GM19438 (cell line): Measurements from ENCODE around the gene MITF.

Experiments used
- ATAC-seq: cut with Tn5 transposase; IDR thresholded peaks from one replicate; pipeline ENCODE4 v1.9.1; 2021; ENCODE audit warnings: low read depth; ENCODE audit not compliant: unreplicated experiment

MITF gene

DNA sequence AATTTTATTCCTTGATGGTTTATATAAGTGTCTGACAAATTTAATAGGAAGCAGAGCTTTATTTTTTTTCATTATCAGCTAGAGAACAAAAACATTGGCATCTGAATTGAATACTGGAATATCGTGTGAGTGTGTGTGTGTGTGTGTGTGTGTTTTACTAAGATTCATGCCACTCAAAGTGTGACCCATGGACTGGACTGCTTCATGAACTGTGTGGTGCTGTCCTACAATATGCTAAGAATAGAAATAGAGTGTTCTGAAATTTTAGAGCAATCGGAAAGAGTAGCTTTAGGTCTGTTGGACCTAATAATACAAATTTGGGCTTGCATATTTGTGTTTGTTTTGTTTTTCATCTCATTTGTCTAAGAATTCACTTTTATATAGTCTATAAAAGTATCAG, 89.6 kb downstream of the MITF start:
- no peak for ATAC-seq

DNA sequence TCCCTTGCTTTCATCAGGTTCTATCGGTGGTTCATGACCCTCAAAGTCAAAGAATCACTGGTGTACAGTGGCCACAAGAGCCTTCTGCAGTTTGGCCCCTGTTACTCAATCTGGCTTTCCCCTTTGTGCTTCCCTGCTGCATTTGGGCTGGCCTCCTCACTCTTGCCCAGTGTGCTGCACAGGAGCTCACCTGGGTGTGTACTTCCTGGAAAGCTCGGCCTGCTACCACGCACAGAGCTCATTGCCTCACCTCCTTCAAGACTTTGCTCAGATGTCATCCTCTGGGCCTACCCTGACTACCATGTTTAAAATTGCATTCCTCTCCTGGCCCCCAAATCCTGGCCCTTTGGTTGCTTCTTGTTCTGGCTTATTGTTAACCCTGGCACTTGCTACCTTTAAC, 90.9 kb downstream of the MITF start:
- no peak for ATAC-seq

DNA sequence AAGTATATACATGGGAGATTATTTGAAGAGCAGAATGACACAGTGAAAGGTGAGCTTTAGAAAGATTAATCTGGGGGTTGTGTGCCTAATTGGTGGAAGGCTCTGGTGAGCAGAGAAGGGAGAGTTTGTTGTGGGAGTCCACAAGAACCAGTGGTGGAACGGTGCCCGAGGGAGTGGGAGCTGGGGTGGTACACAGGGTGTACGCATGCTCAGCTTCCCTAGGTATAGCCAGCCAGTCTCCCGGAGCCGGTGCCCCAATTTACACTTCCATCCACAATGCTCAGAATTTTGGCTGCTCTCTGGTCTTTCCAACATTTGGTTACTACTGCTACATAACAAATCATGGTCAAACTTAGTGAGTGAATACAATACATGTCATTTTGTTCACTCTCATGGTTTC, 92.5 kb downstream of the MITF start:
- no peak for ATAC-seq

DNA sequence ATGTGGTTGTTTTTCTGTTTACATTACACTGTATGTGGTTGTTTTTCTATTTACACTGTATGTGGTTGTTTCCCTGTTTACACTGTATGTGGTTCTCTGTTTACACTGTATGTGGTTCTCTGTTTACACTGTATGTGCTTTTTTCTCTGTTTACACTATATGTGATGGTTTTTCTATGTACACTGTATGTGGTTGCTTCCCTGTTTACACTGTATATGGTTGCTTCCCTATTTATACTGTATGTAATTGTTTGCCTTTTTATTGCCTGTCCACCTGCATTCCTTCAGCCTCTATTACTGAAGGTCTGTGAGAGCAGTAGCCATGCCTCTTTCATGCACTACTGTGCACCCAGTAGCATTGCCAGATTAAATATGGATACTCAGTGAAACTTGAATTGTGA, 94.3 kb downstream of the MITF start:
- ATAC-seq: no peak

DNA sequence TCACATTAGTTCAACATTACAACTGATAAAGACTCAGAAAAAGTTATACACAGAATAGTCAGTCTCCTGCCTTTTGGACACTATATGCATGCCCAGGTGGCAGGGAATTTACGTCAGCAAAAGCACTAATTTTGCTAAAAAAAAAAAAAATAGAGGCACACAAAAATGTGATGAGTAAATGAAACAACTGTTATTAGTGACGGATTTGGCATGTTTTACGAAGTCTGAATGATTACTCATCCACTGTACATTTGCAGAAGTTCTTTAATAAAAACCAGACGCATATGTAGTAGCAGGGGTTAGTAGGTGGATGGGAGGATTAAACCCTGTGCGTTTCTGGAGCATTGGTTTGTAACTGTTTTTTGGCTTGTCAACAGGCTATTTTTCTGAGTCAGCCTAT, 99.0 kb downstream of the MITF start:
- no peak for ATAC-seq

DNA sequence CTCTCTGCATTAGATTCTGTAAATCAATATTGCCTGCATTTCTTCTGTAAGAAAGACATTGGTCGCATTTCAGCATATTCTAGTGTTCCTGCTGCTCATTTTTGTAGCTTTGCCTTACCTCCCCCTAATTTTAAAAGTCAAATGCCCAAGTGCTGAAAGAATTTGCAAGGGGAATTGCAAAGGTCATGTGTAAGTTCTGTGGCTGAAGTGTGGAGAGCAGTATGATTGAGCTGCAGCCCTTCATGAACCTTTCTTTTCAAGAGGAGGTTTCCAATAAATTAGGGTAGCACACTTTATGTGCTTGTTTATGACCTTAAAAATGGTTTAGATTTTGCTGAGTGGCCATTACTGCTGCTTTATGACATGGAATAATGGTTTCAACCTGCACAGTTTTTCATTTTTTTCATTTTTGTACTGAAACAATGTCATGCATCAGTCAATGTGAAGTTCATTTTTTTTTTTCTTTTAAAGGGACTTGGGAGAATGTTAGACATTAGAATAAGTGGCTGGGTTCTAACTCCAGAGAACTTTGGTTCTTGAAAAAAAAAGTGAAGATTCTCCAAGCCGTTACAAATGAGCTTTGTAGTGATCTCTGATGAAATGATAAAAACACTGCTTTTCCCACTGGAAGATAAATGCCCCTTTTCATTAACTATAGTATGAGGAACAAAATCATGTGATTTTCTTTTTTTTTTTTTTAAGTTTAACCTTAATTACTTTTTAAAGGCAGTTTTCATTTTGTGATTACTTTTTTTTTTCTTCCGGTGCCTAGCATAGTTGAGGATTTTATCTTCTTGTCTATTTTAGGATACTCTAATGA, 99.6 kb downstream of the MITF start:
- no peak for ATAC-seq

DNA sequence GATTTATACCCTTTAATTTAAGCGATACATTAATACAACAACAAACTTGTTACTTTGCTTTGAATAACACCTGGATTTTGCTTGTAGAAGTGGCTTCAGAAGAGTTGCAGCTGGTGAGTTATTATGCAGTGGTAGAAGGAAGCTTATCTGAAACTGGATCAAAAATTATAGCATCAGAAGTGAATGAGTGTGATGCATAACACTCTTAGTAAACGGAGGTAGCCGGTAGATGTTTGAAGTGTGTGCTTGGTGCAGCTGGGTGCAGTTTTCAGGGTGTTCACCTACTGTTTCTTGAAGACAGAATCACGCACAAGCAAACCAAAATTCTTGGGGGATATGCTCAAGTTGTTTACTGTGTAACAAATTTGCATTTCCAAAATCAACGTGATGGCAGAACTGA, 103.1 kb downstream of the MITF start:
- ATAC-seq: no peak

DNA sequence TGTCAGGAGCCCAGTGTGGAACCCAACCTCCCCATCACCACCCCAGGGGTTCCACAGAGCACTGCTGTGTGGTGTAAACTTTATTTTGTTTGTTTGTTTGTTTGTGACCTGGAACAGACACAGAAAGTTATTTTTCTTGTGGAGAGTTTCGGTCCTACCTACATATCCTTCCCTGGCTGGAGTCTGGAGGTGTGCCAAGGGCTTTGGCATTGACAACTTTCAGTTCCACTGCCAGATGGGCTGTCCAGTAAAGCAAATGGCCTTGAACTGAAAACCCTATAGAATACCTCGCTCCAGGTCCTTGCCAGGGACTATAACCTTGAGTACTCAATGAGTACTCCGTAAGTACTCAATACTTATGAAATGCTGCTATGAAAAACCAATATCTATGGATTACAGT, 103.5 kb downstream of the MITF start:
- ATAC-seq: no peak

DNA sequence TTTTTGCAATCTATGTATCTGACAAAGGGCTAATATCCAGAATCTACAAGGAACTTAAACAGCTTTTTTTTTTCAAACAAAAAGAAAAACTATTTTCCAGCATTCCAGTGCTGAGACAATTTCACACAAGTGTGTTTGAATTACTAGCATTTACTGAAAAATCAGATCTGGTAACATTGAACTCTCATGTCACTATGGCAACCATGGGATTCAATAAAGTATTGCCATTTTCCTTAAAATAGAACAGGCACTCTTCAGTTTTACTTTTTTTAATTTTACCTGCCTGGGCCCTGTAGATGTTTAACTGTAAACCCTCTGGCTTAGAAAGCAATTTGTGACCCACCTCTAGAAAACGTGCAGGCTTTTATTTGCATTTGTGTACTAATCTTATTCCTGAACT, 105.4 kb downstream of the MITF start:
- ATAC-seq: no peak

DNA sequence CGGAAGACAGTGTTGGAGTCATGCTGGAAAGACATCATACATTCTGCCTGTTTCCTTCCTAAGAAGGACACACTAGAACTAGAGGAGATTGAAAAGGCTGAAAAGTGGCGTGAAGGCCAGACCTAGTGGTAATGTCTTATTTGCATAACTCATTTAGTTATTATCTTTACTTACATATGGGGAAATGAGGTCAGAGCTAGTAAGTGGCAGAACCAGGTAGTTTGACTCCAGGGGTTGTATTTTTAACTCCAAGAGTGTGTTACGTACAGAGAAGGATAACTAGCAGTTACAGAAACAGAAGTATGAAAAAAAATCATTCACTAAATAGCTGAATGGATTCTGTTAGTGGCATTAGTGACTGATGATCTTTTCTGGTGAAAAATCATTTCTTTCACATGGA, 108.0 kb downstream of the MITF start:
- ATAC-seq: no peak

DNA sequence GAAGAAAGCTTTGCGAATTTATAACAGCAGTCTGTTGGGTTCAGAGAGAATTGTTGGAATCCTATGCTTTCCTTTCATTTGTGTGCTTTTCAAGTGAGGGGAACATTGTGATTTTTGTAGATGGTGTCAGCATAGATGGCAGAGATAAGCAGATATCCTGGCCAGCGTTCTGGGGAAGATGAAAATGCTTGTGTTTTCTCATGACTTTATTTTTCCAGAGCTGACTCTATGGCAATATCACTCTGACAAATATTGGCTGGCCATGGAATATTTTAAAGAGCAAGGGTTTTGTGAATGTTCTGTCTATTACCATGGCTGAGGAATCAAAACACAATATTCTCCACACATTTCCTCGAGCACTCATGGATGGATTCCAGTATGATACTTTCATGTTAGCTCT, 108.8 kb downstream of the MITF start:
- no peak for ATAC-seq

DNA sequence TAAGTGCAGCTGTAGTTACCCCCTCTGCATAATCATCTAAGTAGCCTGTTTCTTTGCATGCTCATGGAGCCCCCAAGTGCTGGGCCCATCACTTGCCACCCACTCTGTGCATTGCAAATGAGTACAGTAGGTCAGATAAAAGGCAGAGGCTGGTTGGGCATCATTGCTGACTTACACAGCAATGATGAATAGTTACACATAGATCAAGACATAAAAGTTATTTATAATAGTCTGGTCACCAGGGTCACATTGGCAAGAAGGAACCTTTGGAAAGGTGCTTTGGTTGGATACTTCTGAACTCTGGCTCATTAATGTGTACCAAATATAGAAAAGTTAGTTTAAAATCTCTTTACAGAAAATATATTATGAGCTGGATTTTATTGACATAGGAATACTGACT, 111.6 kb downstream of the MITF start:
- no peak for ATAC-seq

DNA sequence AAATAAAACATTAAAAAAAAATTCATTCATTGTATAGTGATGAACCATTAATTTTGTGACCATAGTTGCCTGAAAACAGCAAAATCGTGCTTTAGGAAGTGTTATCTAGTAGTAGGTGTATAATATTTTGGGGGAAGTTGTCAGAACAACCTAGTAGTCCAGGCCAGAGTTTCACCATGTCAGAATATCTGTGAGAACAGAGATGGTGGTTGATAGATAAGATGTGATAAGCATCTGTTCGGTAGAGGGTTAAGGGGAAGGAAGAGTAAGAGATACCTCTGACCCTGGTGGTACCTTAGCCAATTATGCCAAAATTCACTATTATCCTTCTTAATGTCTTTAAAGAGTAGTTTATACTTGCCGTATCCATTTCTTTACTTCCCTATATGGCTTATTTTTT, 113.8 kb downstream of the MITF start:
- ATAC-seq: no peak

DNA sequence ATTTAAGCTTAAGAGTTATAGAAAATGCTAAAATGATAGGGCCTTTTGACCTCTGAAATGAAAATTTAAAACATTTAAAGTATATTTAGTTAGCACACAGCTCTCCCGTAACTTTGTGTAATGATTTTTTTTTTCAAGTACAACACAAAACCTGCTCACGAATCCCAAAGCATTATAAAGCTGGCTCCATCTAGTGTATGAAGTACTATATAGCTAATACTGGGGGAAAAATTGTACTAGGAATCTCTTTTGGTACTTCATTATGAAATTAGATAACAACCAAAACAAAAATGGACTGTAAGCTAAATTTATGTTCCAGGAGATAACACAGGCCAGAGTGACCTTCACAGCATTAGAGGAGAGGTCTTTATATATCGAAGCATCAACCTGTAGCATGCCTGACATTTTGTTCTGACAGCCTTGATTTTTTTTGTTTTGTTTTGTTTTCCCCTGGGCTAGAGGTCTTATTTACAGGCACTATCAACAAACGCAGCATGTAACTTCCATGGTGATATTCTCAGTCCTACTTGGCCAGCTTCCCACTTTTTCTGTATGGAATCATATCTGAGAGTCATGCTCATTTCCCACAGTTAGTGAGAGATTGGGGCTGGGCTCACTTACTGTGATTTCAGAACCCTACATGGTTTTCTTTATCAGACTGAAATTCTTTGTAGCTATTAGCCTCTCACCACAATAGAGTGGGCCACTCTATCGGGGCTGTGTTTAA, 116.3 kb downstream of the MITF start:
- ATAC-seq: no peak

DNA sequence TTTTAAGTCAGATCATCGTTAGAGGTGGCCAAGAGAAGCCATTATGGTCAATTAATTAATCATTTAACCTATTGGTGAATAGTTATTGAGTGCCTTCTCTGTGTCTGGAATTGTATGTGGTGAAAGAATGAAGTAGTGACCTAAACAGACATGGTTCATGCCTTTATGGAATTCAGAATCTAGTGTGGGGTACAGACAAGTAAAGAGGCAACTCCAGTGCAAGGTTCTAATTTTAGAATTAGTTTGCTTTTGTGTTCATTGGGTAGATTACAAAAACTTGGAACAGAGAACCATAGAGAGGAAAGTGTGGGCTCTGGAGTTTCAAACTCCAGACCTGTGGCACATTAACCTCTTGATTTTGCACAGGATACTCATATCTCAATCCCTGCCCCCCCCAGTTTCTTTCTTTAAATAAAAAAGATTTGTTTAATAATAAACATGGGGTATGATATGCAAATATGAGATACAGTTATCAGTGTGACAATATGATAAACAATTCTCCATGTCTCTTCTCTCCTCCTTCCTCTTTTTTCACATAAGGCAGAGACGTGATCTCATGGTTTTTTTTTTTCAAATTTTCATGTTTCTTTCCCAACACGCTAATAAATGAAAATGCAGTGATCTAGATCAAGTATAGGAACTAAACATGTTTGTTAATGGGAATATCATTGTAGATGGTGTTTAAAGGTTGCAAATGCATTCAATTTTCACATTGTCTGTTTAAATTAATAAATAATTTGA, 117.9 kb downstream of the MITF start:
- ATAC-seq: no peak

DNA sequence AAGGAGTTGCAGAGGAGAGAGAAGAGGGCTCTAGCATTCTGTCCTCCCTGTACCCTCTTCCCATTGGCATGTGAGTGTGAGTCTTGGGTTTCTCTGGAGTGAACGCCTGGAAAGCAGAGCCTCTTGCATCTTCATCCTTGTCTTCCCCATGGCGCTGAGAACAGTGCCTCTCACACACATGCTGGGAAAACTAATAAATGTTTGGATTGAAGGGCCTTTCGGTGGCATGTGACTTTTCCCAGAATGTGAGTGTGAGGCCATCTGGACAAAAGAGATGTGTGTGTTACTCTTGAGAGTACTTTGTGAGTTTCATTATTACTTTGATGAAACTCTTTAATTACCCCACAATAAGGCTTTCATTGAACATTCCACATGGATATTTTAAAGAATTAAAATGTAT, 122.3 kb downstream of the MITF start:
- ATAC-seq: no peak

DNA sequence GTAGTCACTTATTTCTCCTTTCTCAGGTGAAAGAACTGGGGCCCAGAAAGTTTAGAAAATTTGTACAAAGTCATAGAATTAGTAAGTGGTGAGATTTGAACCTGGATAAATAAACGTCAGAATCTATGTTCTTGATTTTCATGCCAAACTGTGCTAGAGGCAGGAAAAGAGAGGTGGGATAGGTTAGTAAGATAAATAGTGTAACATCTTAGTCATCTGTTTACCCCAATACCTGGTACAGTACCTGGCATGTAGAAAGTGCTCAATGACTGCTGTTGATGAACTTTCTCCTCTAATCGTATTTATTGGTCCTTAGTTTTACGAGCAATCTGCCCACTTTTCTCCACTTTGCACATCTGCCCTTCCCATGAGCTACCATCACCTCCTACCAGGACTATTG, 124.9 kb downstream of the MITF start:
- no peak for ATAC-seq

DNA sequence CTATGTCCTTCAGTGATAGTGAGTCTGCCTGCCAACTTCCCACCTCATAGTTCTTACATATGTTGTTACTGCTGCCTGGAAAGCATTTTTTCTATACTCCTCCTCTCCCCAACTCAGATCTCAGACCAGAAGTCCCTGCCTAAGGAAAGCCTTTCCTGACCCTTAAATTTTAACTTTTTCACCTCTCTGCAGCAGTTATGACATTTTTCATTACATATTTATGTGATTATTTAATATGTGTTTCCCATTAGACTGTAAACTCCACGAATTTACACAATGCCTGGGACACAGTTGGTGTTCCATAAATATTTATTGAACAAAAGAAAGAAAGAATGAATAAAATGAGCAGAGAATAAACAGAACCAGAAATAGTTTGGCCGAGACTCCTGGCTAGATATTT, 125.5 kb downstream of the MITF start:
- ATAC-seq: no peak

DNA sequence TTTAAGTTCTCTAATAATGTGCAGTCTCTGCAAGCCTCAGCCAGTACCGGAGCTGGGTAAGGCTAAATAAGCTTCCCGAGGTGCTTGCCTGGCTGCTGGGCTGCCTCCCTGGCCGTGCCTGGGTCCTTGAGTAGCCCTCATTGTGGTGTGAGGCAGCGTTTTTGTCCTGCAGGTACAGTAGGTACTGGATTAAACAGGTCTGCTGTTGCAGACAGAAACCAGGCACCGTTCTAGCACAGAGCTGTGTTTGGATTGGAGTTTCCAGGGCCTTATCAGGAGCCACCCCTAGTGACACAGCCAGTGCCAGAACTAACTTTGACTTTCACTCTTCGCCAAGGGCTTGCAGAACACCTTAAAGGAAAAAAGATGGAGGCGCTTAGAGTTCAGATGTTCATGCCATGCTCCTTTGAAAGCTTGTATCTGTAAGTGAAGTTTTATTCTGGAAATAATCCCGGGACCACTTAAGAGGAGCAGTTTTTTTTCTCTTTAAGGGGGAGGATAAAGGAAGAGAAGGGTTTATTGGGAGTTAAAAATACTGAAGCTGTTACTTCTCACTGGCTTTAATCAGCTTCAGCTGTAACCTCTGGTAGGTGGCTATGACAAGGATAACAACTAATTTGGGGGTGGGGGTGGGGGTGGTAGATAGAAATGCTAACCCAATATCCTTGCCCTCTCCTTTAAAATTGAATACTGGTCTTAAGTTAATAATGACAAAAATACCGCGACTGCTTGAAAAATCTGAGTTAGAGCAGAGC, 126.8 kb downstream of the MITF start:
- ATAC-seq: no peak

DNA sequence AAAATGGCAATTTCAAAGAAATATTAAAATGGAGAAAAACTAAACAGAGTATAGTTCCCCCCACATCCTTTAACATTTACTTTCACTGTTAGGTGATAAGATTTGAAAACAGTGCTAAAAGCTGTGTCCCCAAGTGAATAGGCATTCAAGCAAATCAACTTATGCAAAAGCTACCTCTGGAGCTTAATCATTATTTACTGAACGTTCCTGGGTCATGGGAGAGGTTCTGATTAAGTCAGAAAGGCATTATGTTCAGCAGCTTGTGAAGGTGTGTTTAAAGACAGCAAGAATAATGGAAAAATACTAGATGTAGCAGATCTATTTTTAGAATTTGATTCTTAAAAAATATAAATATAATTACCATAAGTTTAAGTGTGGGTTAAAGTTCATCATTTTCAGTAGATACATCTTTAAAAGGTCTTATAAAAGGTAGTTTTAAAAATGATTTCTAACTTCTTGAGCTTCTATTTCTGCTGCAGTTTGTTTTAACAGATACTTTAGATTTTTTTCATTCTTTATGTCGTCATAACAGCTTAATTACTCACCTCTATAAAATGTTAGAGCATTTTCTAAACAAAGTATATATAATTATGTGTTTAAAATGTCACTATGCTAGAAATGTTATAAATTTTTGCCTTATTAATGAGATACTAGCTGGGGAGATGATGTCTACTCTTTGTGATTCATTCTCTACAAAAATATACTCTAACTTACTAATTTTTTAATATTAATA, 127.9 kb downstream of the MITF start:
- ATAC-seq: no peak
